T47D (cell line): ENCODE results near the gene ROBO1.
"Not testable (repeated sequence)": the region's sequence is repeated elsewhere in the genome, so short reads cannot be mapped to it uniquely, and the experiment has no call there.

Source experiments
- DNase-seq, 2 experiments: peaks; one replicate each; pipeline versions ENCODE4 v3.0.0 to v3.0.0-alpha.2; 2011 to 2012; ENCODE audit warnings: low read depth in 1 of 2, low spot score in 1 of 2
- JUND ChIP-seq: IDR thresholded peaks from 2 replicates; pipeline ENCODE4 v1.6.1; 2012; ENCODE audit warnings: low read depth
- in situ Hi-C: cut with HindIII; loops from 2 replicates; pipeline ENCODE4 v1.10.0; 2016; ENCODE audit warnings: low sequenced_read_pairs, low pct_unique_long_range_greater_than_20kb

The ROBO1 gene

GRCh38 chr3:79516795-79517194 lies 251.0 kb downstream of the ROBO1 start:
- in situ Hi-C loops, result no loop called here
- no peak for DNase-seq
- no peak for TF ChIP-seq JUND

GRCh38 chr3:79515072-79515471 lies 252.7 kb downstream of the ROBO1 start:
- in situ Hi-C loops, result no loop called here
- DNase-seq, result no peak
- TF ChIP-seq JUND, result no peak

GRCh38 chr3:79514069-79514468 lies 253.7 kb downstream of the ROBO1 start:
- TF ChIP-seq JUND, result no peak
- DNase-seq, result no peak
- in situ Hi-C loops, result no loop called here

- no peak for DNase-seq
- in situ Hi-C loops, result no loop called here
- TF ChIP-seq JUND, result no peak
These were observed 261.0 kb downstream of the ROBO1 start for GRCh38 chr3:79506751-79507150.

GRCh38 chr3:79502216-79502681 lies 265.5 kb downstream of the ROBO1 start:
- DNase-seq, in situ Hi-C loops: not testable (repeated sequence)

- in situ Hi-C loops, result no loop called here
- DNase-seq, result peak; percentile 31
- no peak for TF ChIP-seq JUND
These were observed 270.2 kb downstream of the ROBO1 start for GRCh38 chr3:79497447-79498111.

GRCh38 chr3:79491029-79491641 lies 276.7 kb downstream of the ROBO1 start:
- in situ Hi-C loops, result no loop called here
- no peak for TF ChIP-seq JUND
- no peak for DNase-seq

- in situ Hi-C loops, result no loop called here
- TF ChIP-seq JUND, result no peak
- peak in 1 of 2 experiments; percentile 31 for DNase-seq
These were observed 277.4 kb downstream of the ROBO1 start for GRCh38 chr3:79490165-79491028.

- DNase-seq, result no peak
- TF ChIP-seq JUND, result no peak
- in situ Hi-C loops, result no loop called here
These were observed 279.4 kb downstream of the ROBO1 start for GRCh38 chr3:79488407-79488806.

GRCh38 chr3:79480746-79481145 lies 287.1 kb downstream of the ROBO1 start:
- no peak for TF ChIP-seq JUND
- in situ Hi-C loops, result no loop called here
- no peak for DNase-seq

GRCh38 chr3:79478620-79479019 lies 289.2 kb downstream of the ROBO1 start:
- DNase-seq, result no peak
- in situ Hi-C loops, result no loop called here
- no peak for TF ChIP-seq JUND

GRCh38 chr3:79477242-79477641 lies 290.6 kb downstream of the ROBO1 start:
- no peak for TF ChIP-seq JUND
- DNase-seq, result peak in 1 of 2 experiments; percentile 7
- in situ Hi-C loops, result no loop called here

- DNase-seq, result no peak
- in situ Hi-C loops, result no loop called here
- no peak for TF ChIP-seq JUND
These were observed 293.8 kb downstream of the ROBO1 start for GRCh38 chr3:79473993-79474392.
